SK-N-SH (cell line): ENCODE measurements around the gene ZNF799. TPM values are rescaled to one million over a fixed set of nuclear protein-coding genes. Genes with fewer than 3 reads are reported as not detected.
"Not testable (repeated sequence)": the region's sequence is repeated elsewhere in the genome, so short reads cannot be mapped to it uniquely, and the experiment has no call there.

Experiments
- CTCF ChIA-PET: fragments of 300-600, 350-600 bp; formaldehyde crosslinking; extraction: SDS; loops from one replicate; lab custom pipeline; 2021; lab: Yijun Ruan, JAX
- POLR2A ChIA-PET: fragments of 350-600 bp; sonication (Branson Sonifier 250); formaldehyde crosslinking; extraction: SDS; loops from one replicate; lab custom pipeline; 2020; ENCODE audit warnings: antibody characterized with exemption, inconsistent platforms; lab: Yijun Ruan, JAX
- DNase-seq: peaks from one replicate; pipeline ENCODE4 v3.0.0; 2012
- H2AFZ ChIP-seq: fragments of 200-600 bp; sonication (generic); 2 replicates; pipeline ENCODE4 v1.8.1; 2016; ENCODE audit warnings: antibody characterized with exemption, mild to moderate bottlenecking, low read depth
- H3F3A ChIP-seq: fragments of 200-600 bp; sonication (generic); replicated peaks from 2 replicates; pipeline ENCODE3; 2016; ENCODE audit warnings: antibody characterized with exemption, mild to moderate bottlenecking; ENCODE audit not compliant: insufficient read depth
- H3K27ac ChIP-seq, 2 experiments: fragments of 200-500 bp in 1 of 2; fragments of 200-600 bp in 1 of 2; sonication (Bioruptor generic) in 1 of 2; sonication (generic), shearing (Covaris generic) in 1 of 2; 2 replicates each; pipeline versions ENCODE4 v1.5.1 to v1.6.1; 2014 to 2016; ENCODE audit warnings: low read depth in 2 of 2, inconsistent platforms in 1 of 2, low read length in 1 of 2, mild to moderate bottlenecking in 1 of 2, mixed read lengths in 1 of 2
- H3K27me3 ChIP-seq: fragments of 200-600 bp; sonication (generic), shearing (Covaris generic); 2 replicates; pipeline ENCODE4 v1.6.1; 2016; ENCODE audit warnings: mixed run types; ENCODE audit not compliant: insufficient read depth
- H3K36me3 ChIP-seq, 2 experiments: fragments of 200-500 bp in 1 of 2; fragments of 200-600 bp in 1 of 2; sonication (Bioruptor generic) in 1 of 2; sonication (generic) in 1 of 2; replicated peaks in 1 of 2; 2 replicates each; pipeline versions ENCODE3 to v1.5.1; 2014 to 2016; ENCODE audit warnings: low read length in 1 of 2, mild to moderate bottlenecking in 1 of 2; ENCODE audit not compliant: insufficient read depth in 2 of 2, control insufficient read depth in 1 of 2
- H3K4me1 ChIP-seq, 2 experiments: fragments of 200-500 bp in 1 of 2; fragments of 200-600 bp in 1 of 2; sonication (Bioruptor generic) in 1 of 2; sonication (generic), shearing (Covaris generic) in 1 of 2; 2 replicates each; pipeline versions ENCODE4 v1.5.1 to v1.6.1; 2014 to 2016; ENCODE audit warnings: low read depth in 1 of 2, low read length in 1 of 2, mixed run types in 1 of 2; ENCODE audit not compliant: insufficient read depth in 2 of 2, control insufficient read depth in 1 of 2
- H3K4me2 ChIP-seq: fragments of 200-600 bp; sonication (generic), shearing (Covaris generic); 2 replicates; pipeline ENCODE4 v1.6.1; 2017; ENCODE audit warnings: mixed run types
- H3K4me3 ChIP-seq, 2 experiments: fragments of 200-500 bp in 1 of 2; fragments of 200-600 bp in 1 of 2; sonication (Bioruptor generic) in 1 of 2; sonication (generic), shearing (Covaris generic) in 1 of 2; 2 replicates each; pipeline versions ENCODE4 v1.5.1 to v1.8.1; 2014 to 2016; ENCODE audit warnings: low read depth in 2 of 2, inconsistent platforms in 1 of 2, low read length in 1 of 2, mild to moderate bottlenecking in 1 of 2, mixed read lengths in 1 of 2, moderate library complexity in 1 of 2
- H3K79me2 ChIP-seq: fragments of 200-600 bp; sonication (generic); 2 replicates; pipeline ENCODE4 v1.8.1; 2017; ENCODE audit warnings: mild to moderate bottlenecking; ENCODE audit not compliant: insufficient read depth
- H3K9ac ChIP-seq: fragments of 200-600 bp; sonication (generic); 2 replicates; pipeline ENCODE4 v1.6.1; 2017; ENCODE audit warnings: mixed run types
- H3K9me2 ChIP-seq: fragments of 200-600 bp; sonication (generic); 2 replicates; pipeline ENCODE4 v1.6.1; 2017; ENCODE audit warnings: mixed run types
- H3K9me3 ChIP-seq: fragments of 200-600 bp; sonication (generic); 2 replicates; pipeline ENCODE4 v1.6.1; 2017; ENCODE audit warnings: mixed run types, mild to moderate bottlenecking, moderate library complexity
- H4K20me1 ChIP-seq: fragments of 200-600 bp; sonication (generic); 2 replicates; pipeline ENCODE4 v1.6.1; 2017; ENCODE audit warnings: mild to moderate bottlenecking, mixed run types; ENCODE audit not compliant: insufficient read depth
- CHD2 ChIP-seq: fragments of 150-350 bp; IDR thresholded peaks from 2 replicates; pipeline ENCODE4 v1.6.1; 2018; ENCODE audit warnings: low read length; ENCODE audit not compliant: partially characterized antibody
- CTCF ChIP-seq: fragments of 200-600 bp; sonication (generic); IDR thresholded peaks from 2 replicates; pipeline ENCODE4 v1.6.1; 2017; ENCODE audit warnings: antibody characterized with exemption, mild to moderate bottlenecking, moderate library complexity
- GABPA ChIP-seq: IDR thresholded peaks from 2 replicates; pipeline ENCODE4 v1.4.0; 2012; ENCODE audit warnings: low read depth, mild to moderate bottlenecking
- IRF3 ChIP-seq: fragments of 150-350 bp; IDR thresholded peaks from 2 replicates; pipeline ENCODE4 v1.6.1; 2016; ENCODE audit warnings: mild to moderate bottlenecking, low read depth, low read length
- MAX ChIP-seq: IDR thresholded peaks from 2 replicates; pipeline ENCODE4 v1.4.0; 2012; ENCODE audit warnings: low read depth
- MEF2A ChIP-seq: IDR thresholded peaks from 2 replicates; pipeline ENCODE4 v1.4.0; 2012; ENCODE audit warnings: low read depth, borderline replicate concordance
- MXI1 ChIP-seq: IDR thresholded peaks from 2 replicates; pipeline ENCODE4 v1.6.1; 2012; ENCODE audit warnings: mild to moderate bottlenecking, low read depth, low read length, improper control_type of control experiment
- NFIC ChIP-seq: IDR thresholded peaks from 2 replicates; pipeline ENCODE4 v1.4.0; 2012; ENCODE audit warnings: borderline replicate concordance
- NRF1 ChIP-seq: IDR thresholded peaks from 2 replicates; pipeline ENCODE4 v1.6.1; 2012; ENCODE audit warnings: low read depth, mild to moderate bottlenecking, low read length
- PBX3 ChIP-seq: IDR thresholded peaks from 2 replicates; pipeline ENCODE4; 2012
- RAD21 ChIP-seq: IDR thresholded peaks from 2 replicates; pipeline ENCODE4 v1.6.1; 2012; ENCODE audit warnings: mild to moderate bottlenecking, low read length
- SMC3 ChIP-seq: IDR thresholded peaks from 2 replicates; pipeline ENCODE4 v1.6.1; 2012; ENCODE audit warnings: low read depth, low read length, improper control_type of control experiment
- USF1 ChIP-seq: IDR thresholded peaks from 2 replicates; pipeline ENCODE4 v1.4.0; 2012; ENCODE audit warnings: low read depth, borderline replicate concordance
- ZBTB33 ChIP-seq: IDR thresholded peaks from 2 replicates; pipeline ENCODE4 v1.4.0; 2012; ENCODE audit warnings: low read depth, borderline replicate concordance
- WGBS: methylation state at CpG from one replicate; pipeline ENCODE4 v1.1.6; 2017; ENCODE audit warnings: low lambda C conversion rate; 5-methylcytosine and 5-hydroxymethylcytosine counted together
- polyA plus RNA-seq, 3 experiments: library from polyadenylated mRNA; depleted of rRNA; stranded (reverse); fragments of >200 nt; gene quantifications; 2 replicates each; pipeline ENCODE4 v1.2.3, GENCODE V29; 2012

The ZNF799 gene
- polyA plus RNA-seq, 1 of the 3 experiments (the other 2 are of a cell fraction), result 0.99 TPM

- no peak for TF ChIP-seq ZBTB33
- TF ChIP-seq PBX3, result no peak
- TF ChIP-seq RAD21, result no peak
These were observed 36.5 kb downstream of the ZNF799 start (continued) for GRCh38 chr19:12364391-12365235.

- H2AFZ ChIP-seq, H3K79me2 ChIP-seq, H4K20me1 ChIP-seq, H3F3A ChIP-seq, H3K4me1 ChIP-seq, DNase-seq, H3K27ac ChIP-seq, CTCF ChIA-PET, POLR2A ChIA-PET, H3K4me3 ChIP-seq, H3K36me3 ChIP-seq, H3K4me2 ChIP-seq, H3K9me2 ChIP-seq, H3K9ac ChIP-seq, H3K27me3 ChIP-seq, H3K9me3 ChIP-seq: not testable (repeated sequence)
- WGBS, result 88% methylated on average over 13 of the region's 30 CpGs
These were observed 38.8 kb downstream of the ZNF799 start for GRCh38 chr19:12362236-12362635.

- no peaks in the 10 kb centered on the region for H3F3A ChIP-seq
- H3K36me3 ChIP-seq, result peaks cover 6 to 22% of the 10 kb centered on the region in 2 experiments
- H3K9ac ChIP-seq, result no peak overlapping the region
- peaks cover 31% of the 10 kb centered on the region; the same call in 1 of the 2 replicates for H3K9me3 ChIP-seq
- 32% methylated on average over 4 of the region's 4 CpGs for WGBS
- no peak overlapping the region for H2AFZ ChIP-seq
- DNase-seq, result no peak
- no peak overlapping the region for H3K4me3 ChIP-seq
- no peaks in the 10 kb centered on the region for H3K4me1 ChIP-seq
- CTCF ChIA-PET, result interaction anchor here (1.6 kb wide), 1 partner anchor 262 kb away, joined by 3 read pairs; no protein-coding TSS in a partner anchor
- no peak overlapping the region for H3K27ac ChIP-seq
- H4K20me1 ChIP-seq, result no peaks in the 10 kb centered on the region
- no peak for TF ChIP-seq MXI1
- no peak for TF ChIP-seq MAX
- TF ChIP-seq USF1, result no peak
- no peak for TF ChIP-seq CHD2
- TF ChIP-seq CTCF, result no peak
- TF ChIP-seq NFIC, result no peak
- no peak for TF ChIP-seq IRF3
- TF ChIP-seq SMC3, result no peak
- TF ChIP-seq NRF1, result no peak
- no peak for TF ChIP-seq MEF2A
- no peak for TF ChIP-seq RAD21
- no peak for TF ChIP-seq GABPA
- no peaks in the 10 kb centered on the region for H3K79me2 ChIP-seq
- no peaks in the 10 kb centered on the region for H3K9me2 ChIP-seq
- no peak overlapping the region for H3K4me2 ChIP-seq
- POLR2A ChIA-PET, result no interaction called here
- no peaks in the 10 kb centered on the region for H3K27me3 ChIP-seq
These were observed 47.7 kb downstream of the ZNF799 start for GRCh38 chr19:12353375-12353774.
